Osteocyte (in vitro differentiated cells): Measurements from ENCODE around the gene C14orf39. TPM values are rescaled to one million over a fixed set of nuclear protein-coding genes. Genes with fewer than 3 reads are reported as not detected.
A peak's percentile ranks its signal among the peaks of the same experiment; 100 is the strongest.
"Not testable (repeated sequence)": the region's sequence is repeated elsewhere in the genome, so short reads cannot be mapped to it uniquely, and the experiment has no call there.

Experiments used
- DNase-seq: peaks from one replicate; pipeline ENCODE4 v3.0.0; 2021; ENCODE audit warnings: mixed read lengths; ENCODE audit not compliant: unreplicated experiment; ENCODE audit errors: extremely low spot score
- H3K27ac Mint-ChIP-seq: one replicate; pipeline ENCODE4 v1.8.0; 2021; ENCODE audit warnings: mild to moderate bottlenecking, mixed read lengths; ENCODE audit not compliant: unreplicated experiment
- H3K27me3 Mint-ChIP-seq: one replicate; pipeline ENCODE4 v1.8.0; 2021; ENCODE audit warnings: mixed read lengths; ENCODE audit not compliant: unreplicated experiment
- H3K36me3 Mint-ChIP-seq: one replicate; pipeline ENCODE4 v1.8.0; 2021; ENCODE audit warnings: mixed read lengths; ENCODE audit not compliant: unreplicated experiment
- H3K4me1 Mint-ChIP-seq: one replicate; pipeline ENCODE4 v1.8.0; 2021; ENCODE audit warnings: mixed read lengths; ENCODE audit not compliant: unreplicated experiment
- H3K4me3 Mint-ChIP-seq: one replicate; pipeline ENCODE4 v1.8.0; 2021; ENCODE audit warnings: mild to moderate bottlenecking, moderate library complexity, mixed read lengths; ENCODE audit not compliant: unreplicated experiment
- H3K9me3 Mint-ChIP-seq: one replicate; pipeline ENCODE4 v1.8.0; 2021; ENCODE audit warnings: mixed read lengths; ENCODE audit not compliant: unreplicated experiment
- CTCF ChIP-seq: fragments of 200-600 bp; sonication (generic); IDR thresholded peaks from 2 replicates; pipeline ENCODE4 v1.5.0; 2021; ENCODE audit warnings: antibody characterized with exemption, mild to moderate bottlenecking, moderate library complexity
- total RNA-seq: library from RNA; stranded (reverse); gene quantifications from 2 replicates; pipeline ENCODE4 v1.2.1, GENCODE V29; 2021

The C14orf39 gene
- total RNA-seq, 1 donor from 2014 or later, result 1.1 TPM

GRCh38 chr14:60490270-60490669 lies 4.4 kb upstream of the C14orf39 start:
- Mint-ChIP-seq H3K9me3 (peaks cover 4% of the 10 kb centered on the region), H3K36me3 (no peaks in the 10 kb centered on the region), H3K4me1 (peaks cover 6% of the 10 kb centered on the region), H3K27ac (no peak overlapping the region), H3K27me3 (peaks cover 35% of the 10 kb centered on the region), H3K4me3 (no peak overlapping the region)
- no peak for DNase-seq
- no peak for TF ChIP-seq CTCF

GRCh38 chr14:60488175-60488574 lies 2.3 kb upstream of the C14orf39 start:
- peaks cover 3% of the 10 kb centered on the region for H3K36me3 Mint-ChIP-seq
- no peak overlapping the region for H3K4me3 Mint-ChIP-seq
- no peak for DNase-seq
- H3K27me3 Mint-ChIP-seq, result peaks cover 34% of the 10 kb centered on the region
- H3K9me3 Mint-ChIP-seq, result no peaks in the 10 kb centered on the region
- TF ChIP-seq CTCF, result peak; percentile 54
- peaks cover 8% of the 10 kb centered on the region for H3K4me1 Mint-ChIP-seq
- no peak overlapping the region for H3K27ac Mint-ChIP-seq

GRCh38 chr14:60487211-60487610 lies 1.3 kb upstream of the C14orf39 start:
- Mint-ChIP-seq H3K36me3 (peaks cover 3% of the 10 kb centered on the region), H3K4me1 (peaks cover 8% of the 10 kb centered on the region), H3K9me3 (no peaks in the 10 kb centered on the region), H3K27me3 (peaks cover 34% of the 10 kb centered on the region), H3K27ac (no peak overlapping the region), H3K4me3 (no peak overlapping the region)
- DNase-seq, result no peak
- TF ChIP-seq CTCF, result no peak

GRCh38 chr14:60485057-60485597 lies 736 bp downstream of the C14orf39 start:
- TF ChIP-seq CTCF, result no peak
- no peak for DNase-seq
- H3K27ac Mint-ChIP-seq, result no peak overlapping the region
- peaks cover 30% of the 10 kb centered on the region for H3K27me3 Mint-ChIP-seq
- H3K4me1 Mint-ChIP-seq, result peaks cover 8% of the 10 kb centered on the region
- H3K36me3 Mint-ChIP-seq, result peaks cover 3% of the 10 kb centered on the region
- H3K9me3 Mint-ChIP-seq, result peaks cover 5% of the 10 kb centered on the region
- H3K4me3 Mint-ChIP-seq, result peak overlapping the region; percentile 59

GRCh38 chr14:60482743-60483142 lies 3.1 kb downstream of the C14orf39 start:
- Mint-ChIP-seq H3K4me3 (no peak overlapping the region), H3K27ac (no peak overlapping the region), H3K9me3 (peaks cover 5% of the 10 kb centered on the region), H3K27me3 (peaks cover 38% of the 10 kb centered on the region), H3K36me3 (peaks cover 3% of the 10 kb centered on the region), H3K4me1 (peaks cover 8% of the 10 kb centered on the region)
- DNase-seq, result no peak
- TF ChIP-seq CTCF, result no peak

GRCh38 chr14:60480248-60480647 lies 5.6 kb downstream of the C14orf39 start:
- H3K4me1 Mint-ChIP-seq, DNase-seq, H3K9me3 Mint-ChIP-seq, H3K36me3 Mint-ChIP-seq, H3K27ac Mint-ChIP-seq, H3K4me3 Mint-ChIP-seq: not testable (repeated sequence)
- H3K27me3 Mint-ChIP-seq, result peaks cover 40% of the 10 kb centered on the region
